ENCODE results near the gene SLC39A8.
A peak's percentile ranks its signal among the peaks of the same experiment; 100 is the strongest.

The SLC39A8 gene

DNA sequence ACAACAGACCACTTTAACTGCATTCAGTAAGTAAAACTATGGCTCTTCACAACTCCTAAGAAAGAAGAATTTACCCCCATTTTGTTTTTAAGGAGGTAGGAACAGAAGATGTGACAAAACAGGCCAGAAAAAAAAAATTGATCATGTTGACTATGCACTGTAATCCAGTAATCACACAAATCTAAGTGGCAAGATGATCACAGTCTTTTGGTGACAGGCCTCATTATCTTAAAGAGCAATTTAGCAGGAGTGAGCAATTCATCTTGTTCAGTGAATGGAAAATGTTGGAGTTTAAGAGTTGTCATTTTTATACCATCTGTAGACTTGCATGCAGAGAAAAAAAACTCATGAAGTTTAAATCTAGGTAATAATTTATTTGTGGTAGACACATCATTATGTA is 115.1 kb downstream of the SLC39A8 start:
- DNase-seq (ENCODE audit: low read depth) = no peak

DNA sequence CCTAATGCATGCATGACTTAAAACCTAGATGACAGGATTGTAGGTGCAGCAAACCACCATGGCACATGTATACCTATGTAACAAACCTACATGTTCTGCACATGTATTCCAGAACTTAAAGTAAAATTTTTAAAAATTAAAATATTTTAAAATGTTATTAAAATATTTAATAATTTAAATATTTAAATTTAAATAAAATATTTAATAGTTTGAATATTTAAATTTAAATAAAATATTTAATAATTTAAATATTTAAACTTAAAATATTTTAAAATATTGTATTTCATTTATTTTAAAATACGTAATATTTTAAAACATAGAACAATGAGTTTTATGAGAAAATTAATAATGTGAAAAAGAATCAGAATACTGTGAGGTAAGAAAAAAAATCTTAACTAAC is 117.9 kb downstream of the SLC39A8 start:
- DNase-seq (ENCODE audit: low read depth) = no peak

DNA sequence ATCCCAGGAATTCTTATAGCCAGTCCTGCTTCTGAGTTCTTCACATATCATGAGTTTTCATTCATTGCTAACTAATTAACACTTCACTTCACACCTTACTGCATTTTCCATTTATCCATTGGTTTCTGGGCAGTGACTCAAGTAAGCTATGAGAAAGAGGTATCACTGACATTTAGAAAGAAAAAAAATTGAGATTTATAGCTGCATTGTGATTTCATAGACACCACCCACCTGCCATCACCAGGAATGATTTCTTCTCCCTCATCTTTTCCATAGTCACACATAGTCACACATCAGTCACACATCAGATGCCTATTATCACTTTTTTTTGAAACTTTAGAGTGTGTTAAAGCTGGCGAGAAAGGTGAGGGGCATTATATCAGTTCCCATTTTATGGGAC is 121.8 kb downstream of the SLC39A8 start:
- no peak for DNase-seq (ENCODE audit: low read depth)

DNA sequence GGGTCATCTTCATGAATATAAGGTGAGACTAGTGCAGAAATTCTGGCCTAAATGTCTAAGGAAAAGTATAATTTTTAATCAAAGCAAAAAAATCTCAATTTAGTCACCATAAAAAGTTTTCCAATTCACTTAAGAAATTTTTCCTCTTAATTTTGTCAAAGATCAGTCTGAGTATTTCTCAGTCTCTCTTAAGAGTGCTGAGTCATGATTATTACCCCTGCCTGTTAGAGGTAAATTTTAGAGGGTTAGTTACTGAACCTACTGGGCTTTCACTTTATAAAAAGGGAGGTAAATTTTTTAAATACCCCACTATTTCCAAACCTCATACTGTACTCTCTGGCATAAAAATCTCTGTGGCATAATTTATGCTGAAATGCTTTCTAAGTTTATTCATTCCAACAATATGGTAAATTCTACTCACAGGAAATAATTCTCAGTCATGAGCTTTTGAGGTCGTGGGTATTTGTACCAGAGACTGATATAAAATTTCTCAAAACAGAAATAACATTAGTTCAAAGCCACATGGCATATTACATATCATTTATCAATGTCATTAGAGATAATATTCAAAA is 122.4 kb downstream of the SLC39A8 start:
- DNase-seq (ENCODE audit: low read depth) = no peak

DNA sequence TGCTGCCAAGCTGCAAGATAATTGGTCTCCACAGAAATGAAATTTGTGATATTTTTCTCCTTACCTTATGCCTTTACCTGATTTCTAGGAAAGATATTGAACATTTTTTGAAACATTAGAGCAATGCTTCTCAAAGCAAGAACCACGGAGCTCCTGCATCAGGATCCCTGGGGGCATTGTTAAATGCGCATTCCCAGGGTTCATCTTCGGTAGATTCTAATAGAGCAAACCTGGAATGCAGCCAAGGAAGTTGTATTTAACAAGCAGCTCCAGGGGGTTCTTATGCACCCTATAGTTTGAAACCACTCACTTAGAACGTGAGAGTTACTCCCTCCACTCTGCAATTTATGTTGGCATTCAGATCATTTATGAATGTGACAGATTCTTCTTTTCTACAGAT is 126.2 kb downstream of the SLC39A8 start:
- no peak for DNase-seq (ENCODE audit: low read depth)

DNA sequence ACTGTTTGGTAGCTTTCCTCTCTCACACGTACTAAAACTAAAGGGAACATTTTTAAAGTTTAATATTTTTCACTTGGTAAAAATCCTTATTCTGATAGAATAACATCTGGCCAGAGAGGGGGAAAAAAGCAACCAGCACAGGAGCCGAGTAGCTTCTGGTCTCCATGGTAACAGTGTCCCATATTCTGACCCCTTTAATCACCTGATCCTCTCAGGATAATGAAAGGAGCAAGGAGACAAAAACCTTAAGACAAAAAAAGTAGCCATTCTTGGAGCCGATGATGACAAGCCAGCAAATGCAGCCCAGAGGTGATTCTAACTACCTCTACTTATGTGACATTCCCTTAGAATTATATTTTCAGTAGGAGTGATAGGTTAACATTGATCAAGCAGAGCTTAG is 126.6 kb downstream of the SLC39A8 start:
- DNase-seq (ENCODE audit: low read depth) = no peak

DNA sequence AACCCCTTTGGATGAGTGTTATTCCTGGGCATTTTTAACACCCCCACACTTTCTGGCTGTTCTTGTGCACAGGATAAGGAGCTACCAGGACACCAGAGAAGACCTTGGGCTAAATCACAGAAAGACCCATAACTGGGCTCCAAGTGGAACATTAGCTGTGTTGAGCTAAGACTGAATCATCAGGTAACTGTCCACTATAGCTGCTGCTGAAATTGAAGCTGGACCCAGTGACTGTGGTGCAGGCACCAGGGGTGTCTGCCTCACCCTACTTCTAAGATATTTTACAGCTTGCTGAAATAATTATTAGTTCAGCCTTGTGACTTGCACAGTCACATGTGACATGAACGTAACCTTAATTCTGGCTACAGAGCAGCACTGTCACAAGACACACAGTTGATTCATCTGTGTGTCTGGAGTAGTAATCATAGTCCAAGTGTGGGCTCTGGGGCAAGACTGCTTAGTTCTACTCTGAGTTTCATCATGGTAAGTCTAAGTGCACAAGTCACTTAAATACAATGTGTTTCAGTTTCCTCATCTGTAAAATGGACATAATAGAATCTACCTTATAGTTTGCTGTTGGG is 127.4 kb downstream of the SLC39A8 start:
- no peak for DNase-seq (ENCODE audit: low read depth)

DNA sequence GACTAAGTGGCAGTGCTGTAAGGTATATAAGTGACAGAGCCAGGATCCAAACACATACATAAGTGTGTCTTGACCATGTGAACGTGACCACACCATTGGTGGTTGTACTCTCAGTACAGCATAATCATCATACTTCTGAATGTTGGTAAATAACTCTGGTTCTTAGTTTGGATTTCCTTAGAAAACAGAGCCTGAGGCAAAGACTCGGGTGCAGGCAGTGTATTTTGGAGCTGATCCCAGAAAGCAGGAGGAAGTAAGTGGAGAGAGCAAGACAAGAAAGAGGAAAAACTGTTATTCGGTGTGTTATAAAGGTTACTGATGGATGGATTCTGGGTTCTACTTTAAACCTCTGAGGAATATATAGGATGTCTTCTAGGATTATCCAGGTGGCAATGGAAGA is 127.9 kb downstream of the SLC39A8 start:
- DNase-seq (ENCODE audit: low read depth) = peak; percentile 11

DNA sequence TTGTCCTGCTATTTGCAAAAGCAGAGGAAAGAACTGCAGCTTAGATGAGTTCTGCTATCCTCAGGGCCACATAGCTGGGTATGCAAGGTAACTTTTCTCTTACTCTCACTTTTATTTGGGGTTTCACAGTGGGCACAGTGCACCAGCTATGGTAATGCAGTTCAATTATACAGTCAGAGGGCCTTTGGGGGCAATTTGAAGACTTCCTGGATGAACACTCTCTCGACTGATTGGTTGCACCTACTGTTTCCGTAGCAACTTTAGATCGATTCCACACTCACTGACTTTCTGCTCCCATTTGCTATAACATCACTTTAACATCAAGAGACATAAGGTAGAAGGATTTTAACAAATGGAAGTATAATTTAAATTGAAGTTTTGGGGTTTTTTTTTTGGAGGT is 128.6 kb downstream of the SLC39A8 start:
- no peak for DNase-seq (ENCODE audit: low read depth)

DNA sequence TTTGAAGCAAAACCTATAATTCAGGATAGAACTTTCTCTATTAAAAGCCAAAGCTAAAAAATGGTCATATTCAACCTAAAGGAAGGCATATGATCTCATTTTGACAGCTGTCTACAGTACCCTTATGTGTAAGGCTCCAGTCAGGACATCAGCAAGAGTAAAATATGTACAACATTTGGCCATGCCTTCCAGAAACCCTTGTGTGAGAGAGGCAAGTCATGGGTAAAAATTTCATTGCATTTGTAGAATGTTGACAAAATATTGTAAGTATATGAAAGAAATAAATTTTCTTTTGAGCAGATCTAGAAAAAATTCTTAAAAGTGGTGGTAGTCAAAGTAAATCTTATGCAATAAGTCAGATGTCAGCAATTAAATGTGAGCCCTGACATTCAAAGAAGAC is 132.3 kb downstream of the SLC39A8 start:
- no peak for DNase-seq (ENCODE audit: low read depth)

Data from EH (cell line).